ENCODE data around the gene BACE2. TPM values are rescaled to one million over a fixed set of nuclear protein-coding genes. Genes with fewer than 3 reads are reported as not detected.
"Not testable (repeated sequence)": the region's sequence is repeated elsewhere in the genome, so short reads cannot be mapped to it uniquely, and the experiment has no call there.

Gene BACE2
- total RNA-seq, 1 experiment from 2014 or later: 40.8 TPM

DNA sequence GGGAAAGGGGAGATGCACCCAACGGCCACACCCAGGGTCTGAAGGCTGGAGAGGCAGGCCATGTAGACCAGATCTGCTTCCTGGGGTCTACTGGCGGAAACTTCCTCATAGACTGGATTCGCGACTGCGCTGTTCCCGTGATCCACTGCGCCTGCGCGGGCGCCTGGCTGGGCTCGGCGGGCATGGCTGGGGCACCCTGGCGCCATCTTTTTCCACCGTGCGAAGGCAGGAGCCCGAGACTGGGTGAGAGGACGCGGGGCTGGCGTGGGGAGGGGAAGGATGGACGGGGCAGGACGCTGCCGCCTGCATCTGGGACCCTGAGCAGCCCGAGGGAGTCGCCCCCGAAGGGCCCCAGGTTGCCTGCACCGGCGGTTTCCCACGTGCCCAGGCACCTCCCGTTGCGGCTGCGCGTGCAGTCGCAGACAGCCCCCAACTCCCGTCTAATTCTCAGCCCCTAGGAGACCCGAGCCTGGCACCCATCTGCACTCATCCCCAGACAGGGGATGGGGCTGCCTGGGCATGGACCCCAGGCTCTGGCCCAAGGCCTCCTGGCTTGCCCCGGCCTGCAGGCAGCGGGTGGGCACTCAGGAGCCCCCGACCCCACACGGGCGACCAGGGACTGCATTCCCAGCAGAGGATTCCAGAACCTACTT, 136.2 kb downstream of the BACE2 start:
- intact Hi-C loops (cut with micrococcal nuclease; ENCODE audit: unreplicated experiment): no loop called here
- POLR2A ChIA-PET (ENCODE audit: unreplicated experiment): no interaction called here

GRCh38 chr21:41307219-41307618, 139.3 kb downstream of the BACE2 start:
- BruUV-seq (replicated peaks): no TSS peak
- POLR2A ChIA-PET (ENCODE audit: unreplicated experiment): interaction anchor here (0.6 kb wide), 1 partner anchor 89 kb away, joined by 4 read pairs; no protein-coding TSS in a partner anchor
- TF ChIP-seq EZH2 (IDR thresholded peaks at IDR 0.05; ENCODE audit: low read depth): no peak
- TF ChIP-seq, protein P1, sequence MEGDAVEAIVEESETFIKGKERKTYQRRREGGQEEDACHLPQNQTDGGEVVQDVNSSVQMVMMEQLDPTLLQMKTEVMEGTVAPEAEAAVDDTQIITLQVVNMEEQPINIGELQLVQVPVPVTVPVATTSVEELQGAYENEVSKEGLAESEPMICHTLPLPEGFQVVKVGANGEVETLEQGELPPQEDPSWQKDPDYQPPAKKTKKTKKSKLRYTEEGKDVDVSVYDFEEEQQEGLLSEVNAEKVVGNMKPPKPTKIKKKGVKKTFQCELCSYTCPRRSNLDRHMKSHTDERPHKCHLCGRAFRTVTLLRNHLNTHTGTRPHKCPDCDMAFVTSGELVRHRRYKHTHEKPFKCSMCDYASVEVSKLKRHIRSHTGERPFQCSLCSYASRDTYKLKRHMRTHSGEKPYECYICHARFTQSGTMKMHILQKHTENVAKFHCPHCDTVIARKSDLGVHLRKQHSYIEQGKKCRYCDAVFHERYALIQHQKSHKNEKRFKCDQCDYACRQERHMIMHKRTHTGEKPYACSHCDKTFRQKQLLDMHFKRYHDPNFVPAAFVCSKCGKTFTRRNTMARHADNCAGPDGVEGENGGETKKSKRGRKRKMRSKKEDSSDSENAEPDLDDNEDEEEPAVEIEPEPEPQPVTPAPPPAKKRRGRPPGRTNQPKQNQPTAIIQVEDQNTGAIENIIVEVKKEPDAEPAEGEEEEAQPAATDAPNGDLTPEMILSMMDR (conservative IDR thresholded peaks at IDR 0.05): no peak

More for the DNA sequence above, 136.2 kb downstream of the BACE2 start:
- no peak overlapping the region for H3K4me3 ChIP-seq
- no peak overlapping the region for H3K27ac ChIP-seq
- BruUV-seq (replicated peaks): no TSS peak
- H3K79me2 ChIP-seq (ENCODE audit: low read depth): no peaks in the 10 kb centered on the region
- CTCF ChIA-PET: no interaction called here
- no peaks in the 10 kb centered on the region for H4K20me1 ChIP-seq (ENCODE audit: insufficient read depth)
- no peaks in the 10 kb centered on the region for H3K9me2 ChIP-seq (ENCODE audit: insufficient read depth)
- no peak overlapping the region for H2AFZ ChIP-seq
- H3F3A ChIP-seq (ENCODE audit: insufficient read depth, low read depth): no peaks in the 10 kb centered on the region
- no peak overlapping the region for H3K4me2 ChIP-seq
- H3K27me3 ChIP-seq (ENCODE audit: insufficient read depth, low read depth): peaks cover 3% of the 10 kb centered on the region; the same call in 1 of the 2 replicates
- no peaks in the 10 kb centered on the region for H3K4me1 ChIP-seq (replicated peaks; ENCODE audit: insufficient read depth)
- H3K9me3 ChIP-seq (ENCODE audit: insufficient read depth, low read depth): no peaks in the 10 kb centered on the region
- TF ChIP-seq, protein P1 (conservative IDR thresholded peaks at IDR 0.05): no peak
- TF ChIP-seq EZH2 (IDR thresholded peaks at IDR 0.05; ENCODE audit: low read depth): no peak
- H3K36me3 ChIP-seq (ENCODE audit: low read depth): no peaks in the 10 kb centered on the region
- DNase-seq: no peak

GRCh38 chr21:41313285-41314164, 145.6 kb downstream of the BACE2 start:
- intact Hi-C loops (cut with micrococcal nuclease; ENCODE audit: unreplicated experiment); H3K9me2 ChIP-seq (ENCODE audit: insufficient read depth); H3K27ac ChIP-seq; BruUV-seq (replicated peaks); H3K4me1 ChIP-seq (replicated peaks; ENCODE audit: insufficient read depth); H3K79me2 ChIP-seq (ENCODE audit: low read depth); H3F3A ChIP-seq (ENCODE audit: insufficient read depth, low read depth); H3K36me3 ChIP-seq (ENCODE audit: low read depth); H3K4me2 ChIP-seq; DNase-seq; POLR2A ChIA-PET (ENCODE audit: unreplicated experiment); CTCF ChIA-PET; H3K9me3 ChIP-seq (ENCODE audit: insufficient read depth, low read depth); H2AFZ ChIP-seq; H3K4me3 ChIP-seq; H4K20me1 ChIP-seq (ENCODE audit: insufficient read depth): not testable (repeated sequence)
- 0 out of 2 replicates have a peak, but pooled peaks have one; percentile 71 for TF ChIP-seq EZH2 (IDR thresholded peaks at IDR 0.05; ENCODE audit: low read depth)
- H3K27me3 ChIP-seq (ENCODE audit: insufficient read depth, low read depth): peaks cover 52% of the 10 kb centered on the region

More at GRCh38 chr21:41307219-41307618, 139.3 kb downstream of the BACE2 start:
- H3K27ac ChIP-seq: no peak overlapping the region
- peaks cover 14% of the 10 kb centered on the region for H3K27me3 ChIP-seq (ENCODE audit: insufficient read depth, low read depth)
- no peak overlapping the region for H3K4me3 ChIP-seq
- intact Hi-C loops (cut with micrococcal nuclease; ENCODE audit: unreplicated experiment): no loop called here
- H3F3A ChIP-seq (ENCODE audit: insufficient read depth, low read depth): no peaks in the 10 kb centered on the region
- H4K20me1 ChIP-seq (ENCODE audit: insufficient read depth): no peaks in the 10 kb centered on the region
- no peaks in the 10 kb centered on the region for H3K4me1 ChIP-seq (replicated peaks; ENCODE audit: insufficient read depth)
- H3K4me2 ChIP-seq: no peak overlapping the region
- H3K9me3 ChIP-seq (ENCODE audit: insufficient read depth, low read depth): no peaks in the 10 kb centered on the region
- H2AFZ ChIP-seq: no peak overlapping the region
- DNase-seq: no peak
- H3K36me3 ChIP-seq (ENCODE audit: low read depth): no peaks in the 10 kb centered on the region
- H3K9me2 ChIP-seq (ENCODE audit: insufficient read depth): no peaks in the 10 kb centered on the region
- H3K79me2 ChIP-seq (ENCODE audit: low read depth): no peaks in the 10 kb centered on the region
- CTCF ChIA-PET: no interaction called here
